Heart left ventricle (tissue), 16 donors: ENCODE measurements around the gene TRAF4. TPM values are rescaled to one million over a fixed set of nuclear protein-coding genes. Genes with fewer than 3 reads are reported as not detected.

Experiments
- ATAC-seq, 4 donors: fragments of 200-7000 bp; cut with Tn5 transposase; one replicate each; pipeline ENCODE4 v1.9.1; 2020 to 2022; ENCODE audit warnings: moderate library complexity in 4 of 4, mild to moderate bottlenecking in 3 of 4, moderate number of reproducible peaks in 1 of 4
- DNase-seq, 5 donors: peaks; one replicate each; pipeline ENCODE4 v3.0.0-alpha.2; 2020
- H3K27ac ChIP-seq, 12 donors: fragments of 200-600 bp; sonication (generic) in 4 of 12; one replicate each; pipeline versions ENCODE4 v1.5.0 to v1.8.0; 2016 to 2022; ENCODE audit warnings: mild to moderate bottlenecking in 2 of 12
- H3K27me3 ChIP-seq, 9 donors: fragments of 200-600 bp; sonication (generic) in 2 of 9; one replicate each; pipeline versions ENCODE4 v1.5.1 to v1.8.0; 2016 to 2022; ENCODE audit warnings: mild to moderate bottlenecking in 3 of 9
- H3K36me3 ChIP-seq, 9 donors: fragments of 200-600 bp; sonication (generic) in 2 of 9; one replicate each; pipeline versions ENCODE4 v1.5.0 to v1.8.0; 2018 to 2022; ENCODE audit warnings: mild to moderate bottlenecking in 2 of 9
- H3K4me1 ChIP-seq, 12 donors: fragments of 200-600 bp; sonication (generic) in 4 of 12; one replicate each; pipeline versions ENCODE4 v1.5.0 to v1.8.0; 2016 to 2022; ENCODE audit warnings: mild to moderate bottlenecking in 3 of 12
- H3K4me3 ChIP-seq, 12 donors: fragments of 200-600 bp; sonication (generic) in 4 of 12; one replicate each; pipeline versions ENCODE4 v1.5.0 to v1.8.0; 2017 to 2022; ENCODE audit warnings: mild to moderate bottlenecking in 9 of 12, moderate library complexity in 4 of 12
- H3K9me3 ChIP-seq, 12 donors: fragments of 200-600 bp; sonication (generic) in 4 of 12; one replicate each; pipeline versions ENCODE4 v1.5.0 to v1.8.0; 2016 to 2022; ENCODE audit warnings: mild to moderate bottlenecking in 1 of 12
- CTCF ChIP-seq, 12 donors: fragments of 200-600 bp; sonication (generic) in 4 of 12; IDR thresholded peaks; one replicate each; pipeline versions ENCODE4 v1.5.0 to v1.8.0; 2018 to 2022; ENCODE audit warnings: antibody characterized with exemption in 12 of 12, mild to moderate bottlenecking in 5 of 12
- POLR2A ChIP-seq, 2 donors: fragments of 450-650 bp; IDR thresholded peaks; one replicate each; pipeline ENCODE4 v1.6.1; 2017; ENCODE audit warnings: antibody characterized with exemption in 2 of 2, mild to moderate bottlenecking in 2 of 2, moderate library complexity in 2 of 2
- WGBS, 4 donors: extraction: QIAGEN DNeasy Blood & Tissue Kit in 2 of 4; methylation state at CpG; one replicate each; pipeline versions ENCODE4 v1.1.5 to v1.1.7; 2013 to 2018; 5-methylcytosine and 5-hydroxymethylcytosine counted together
- intact Hi-C, 10 donors: fragments of 100-400 bp; cut with DNase I; formaldehyde crosslinking; loops; one replicate each; pipeline versions ENCODE4 v1.11.1 to v1.14.2; 2022
- polyA plus RNA-seq, 2 donors: library from polyadenylated mRNA; stranded (reverse); fragments of 200-250 nt; gene quantifications; one replicate each; pipeline ENCODE4 v1.2.3, GENCODE V29; 2013
- total RNA-seq, 9 donors: library from RNA; depleted of rRNA in 2 of 9; stranded (reverse); fragments of >200 nt in 2 of 9; fragmentation: NEBNext Ultra II Directional in 3 of 9; extraction: Animal tissue kit (Norgen Biotek cat#: 25700) in 3 of 9; gene quantifications; one replicate each; pipeline versions ENCODE4 v1.1.0 to v1.2.4, GENCODE V29; 2016 to 2023
- donor health status: ischemic (EF 13 %, LVEDD 7.1; RV severe dilation, severe dysfunction).
- donor health status: healthy with polysubstance abuse.
- donor health status: DM: no; HTN: yes; CAD: no.
- donor health status: DM: no; HTN: no; CAD: no.
- donor health status: ischemic (EF 25% LVEDD 6.9; RV normal size, moderate dysfunction).
- donor health status: ischemic (EF 25% LVEDD 5.7; RV mildly dilated, moderate dysfunction).
- donor health status: healthy.
- donor health status: DM: yes; HTN: yes; CAD: no.
- donor health status: ischemic (EF 35%, LVEDD 5.7; RV mildly dilated, moderate dysfunction).
- donor health status: nonischemic (EF 11% LVEDD 7.7; RV severe dilation, severe dysfunction).
- donor health status: DM: yes; HTN: yes; CAD: no.
- donor health status: PGD.
- donor health status: ischemic (EF 29% LVEDD 5.4; RV normal size, mild dysfunction).
- donor health status: nonischemic (EF 23%, LVEDD 6.1; RV moderate dilation, normal function).

Gene TRAF4
- total and polyA plus RNA-seq, 11 donors, result 1.5 to 11.5 (median 2.7) TPM

- WGBS, 4 donors, result 83 to 88% (median 85%) methylated on average over 10 of the region's 10 CpGs
- no peak for ATAC-seq
- peak in 1 of 5 donors; percentile 28 for DNase-seq
Observed at GRCh38 chr17:28724500-28725165, 19.2 kb upstream of the TRAF4 start.

GRCh38 chr17:28725166-28725659, 18.6 kb upstream of the TRAF4 start:
- DNase-seq, result no peak
- ATAC-seq, result no peak
- peaks cover 0 to 67% (median 44%) of the 10 kb centered on the region in 12 donors for H3K4me1 ChIP-seq
- 31 to 38% (median 38%) methylated on average over 19 to 20 of the region's 20 CpGs for WGBS, 4 donors
- TF ChIP-seq POLR2A (IDR thresholded peaks at IDR 0.05) (no peak), CTCF (IDR thresholded peaks at IDR 0.05) (no peak)
- H3K27ac ChIP-seq, result peak overlapping the region in 8 of 12 donors; percentile 2 to 71 (median 59)
- peaks cover 0 to 4% (median 0%) of the 10 kb centered on the region in 9 donors for H3K27me3 ChIP-seq
- intact Hi-C loops, result loop anchor here in 5 of 10 donors (5.0 to 10.0 kb wide), 6 partner anchors 190 to 570 kb away; partner anchors contain the start of genes PHF12 (in 2 of the 5) and NUFIP2 (in 1 of the 5)
- H3K4me3 ChIP-seq, result peak overlapping the region in 9 of 12 donors; percentile 69 to 90 (median 83)
- no peaks in the 10 kb centered on the region for H3K9me3 ChIP-seq
- H3K36me3 ChIP-seq, result peaks cover 0 to 48% (median 41%) of the 10 kb centered on the region in 9 donors

More at GRCh38 chr17:28724500-28725165, 19.2 kb upstream of the TRAF4 start:
- Histone ChIP-seq H3K27me3 (peaks cover 0 to 4% (median 0%) of the 10 kb centered on the region in 9 donors), H3K9me3 (no peaks in the 10 kb centered on the region), H3K4me1 (peaks cover 0 to 66% (median 44%) of the 10 kb centered on the region in 12 donors), H3K36me3 (peaks cover 0 to 48% (median 41%) of the 10 kb centered on the region in 9 donors), H3K4me3 (peak overlapping the region in 1 of 12 donors; percentile 81), H3K27ac (peak overlapping the region in 2 of 12 donors; percentile 2 to 71)
- intact Hi-C loops, result loop anchor here in 5 of 10 donors (5.0 to 10.0 kb wide), 7 partner anchors 38 to 570 kb away; partner anchors contain the start of genes PHF12 (in 2 of the 5) and NUFIP2 (in 1 of the 5)
- TF ChIP-seq POLR2A (IDR thresholded peaks at IDR 0.05) (no peak), CTCF (IDR thresholded peaks at IDR 0.05) (no peak)

- H3K4me3 ChIP-seq, result peak overlapping the region in 11 of 12 donors; percentile 28 to 90 (median 83)
- H3K27me3 ChIP-seq, result peaks cover 0 to 4% (median 0%) of the 10 kb centered on the region in 9 donors
- H3K4me1 ChIP-seq, result peaks cover 0 to 63% (median 40%) of the 10 kb centered on the region in 12 donors
- 2 to 9% (median 3%) methylated on average over 4 to 45 of the region's 45 CpGs for WGBS, 4 donors
- H3K36me3 ChIP-seq, result peaks cover 0 to 44% (median 41%) of the 10 kb centered on the region in 9 donors
- peak in 2 of 4 donors; percentile 0 to 43 for ATAC-seq
- TF ChIP-seq POLR2A (IDR thresholded peaks at IDR 0.05) (no peak), CTCF (IDR thresholded peaks at IDR 0.05) (no peak)
- peak overlapping the region in 10 of 12 donors; percentile 22 to 71 (median 54) for H3K27ac ChIP-seq
- H3K9me3 ChIP-seq, result no peaks in the 10 kb centered on the region
- intact Hi-C loops, result loop anchor here in 9 of 10 donors (1.0 to 10.0 kb wide), 9 partner anchors 25 to 569 kb away; partner anchors contain the start of genes PHF12 (in 2 of the 9) and NUFIP2 (in 1 of the 9)
- peak; percentile 40 to 71 (median 66) for DNase-seq
Observed at GRCh38 chr17:28725660-28726225, 18.1 kb upstream of the TRAF4 start.
